NB4 (cell line): ENCODE data around the gene BCL11A.

ENCODE experiments used
- DNase-seq: peaks from one replicate; pipeline ENCODE4 v3.0.0; 2010; ENCODE audit warnings: low read depth
- H3K4me3 ChIP-seq: one replicate; pipeline ENCODE4 v1.5.1; 2011; ENCODE audit warnings: mild to moderate bottlenecking, low read depth, low read length, moderate library complexity
- CTCF ChIP-seq: IDR thresholded peaks from one replicate; pipeline ENCODE4 v1.5.1; 2012; ENCODE audit warnings: low read depth, low read length
- MAX ChIP-seq: IDR thresholded peaks from 2 replicates; pipeline ENCODE4 v1.6.1; 2011; ENCODE audit warnings: low read depth, low read length
- MYC ChIP-seq: IDR thresholded peaks from 2 replicates; pipeline ENCODE4 v1.6.1; 2011; ENCODE audit warnings: low read depth, low read length
- POLR2A ChIP-seq: IDR thresholded peaks from 2 replicates; pipeline ENCODE4 v1.6.1; 2011; ENCODE audit warnings: mild to moderate bottlenecking; ENCODE audit not compliant: insufficient read length; ENCODE audit errors: extremely low read depth

The BCL11A gene

GRCh38 chr2:60442608-60443007, 110.8 kb downstream of the BCL11A start:
- TF ChIP-seq MYC (no peak), POLR2A (no peak), MAX (no peak), CTCF (no peak)
- H3K4me3 ChIP-seq, result no peak overlapping the region
- no peak for DNase-seq

GRCh38 chr2:60441800-60442199, 111.7 kb downstream of the BCL11A start:
- TF ChIP-seq MYC (no peak), POLR2A (no peak)

GRCh38 chr2:60440767-60441163, 112.7 kb downstream of the BCL11A start:
- no peak overlapping the region for H3K4me3 ChIP-seq
- DNase-seq, result no peak
- TF ChIP-seq MYC (no peak), MAX (no peak), POLR2A (no peak), CTCF (no peak)

More at GRCh38 chr2:60441800-60442199, 111.7 kb downstream of the BCL11A start:
- no peak for DNase-seq
- H3K4me3 ChIP-seq, result no peak overlapping the region

- H3K4me3 ChIP-seq, result no peak overlapping the region
- no peak for TF ChIP-seq MAX
- no peak for TF ChIP-seq CTCF
- TF ChIP-seq POLR2A, result no peak
- no peak for TF ChIP-seq MYC
Observed at GRCh38 chr2:60440079-60440766, 113.2 kb downstream of the BCL11A start.

GRCh38 chr2:60439219-60439974, 114.1 kb downstream of the BCL11A start:
- peak; percentile 97 for DNase-seq
- TF ChIP-seq MAX, result peak; percentile 58
- peak; percentile 75; the same call in 1 of the 2 replicates for TF ChIP-seq MYC
- TF ChIP-seq CTCF, result peak; percentile 76
- no peak for TF ChIP-seq POLR2A
- H3K4me3 ChIP-seq, result no peak overlapping the region

More at GRCh38 chr2:60440079-60440766, 113.2 kb downstream of the BCL11A start:
- no peak for DNase-seq

GRCh38 chr2:60438653-60439052, 114.8 kb downstream of the BCL11A start:
- no peak overlapping the region for H3K4me3 ChIP-seq
- DNase-seq, result no peak
- TF ChIP-seq MAX (no peak), POLR2A (no peak), MYC (no peak), CTCF (no peak)
